SJSA1 (cell line): ENCODE data around the gene IDH3A. TPM values are rescaled to one million over a fixed set of nuclear protein-coding genes. Genes with fewer than 3 reads are reported as not detected.
A peak's percentile ranks its signal among the peaks of the same experiment; 100 is the strongest.

Experiments used
- DNase-seq, 2 experiments: peaks; one replicate each; pipeline ENCODE4 v3.0.0-alpha.2; 2015 to 2020; ENCODE audit warnings: low spot score in 2 of 2, low read depth in 1 of 2
- H3K27ac ChIP-seq: fragments of 250-450 bp; sonication (Bioruptor Pico); 2 replicates; pipeline ENCODE4 v1.5.1; 2020; ENCODE audit warnings: mild to moderate bottlenecking, moderate library complexity
- H3K27me3 ChIP-seq: fragments of 250-450 bp; sonication (Bioruptor Pico); replicated peaks from 2 replicates; pipeline ENCODE4 v1.5.1; 2020; ENCODE audit warnings: mild to moderate bottlenecking, moderate library complexity
- H3K36me3 ChIP-seq: fragments of 250-450 bp; sonication (Bioruptor Pico); 2 replicates; pipeline ENCODE4 v1.5.1; 2020; ENCODE audit warnings: mild to moderate bottlenecking
- H3K4me1 ChIP-seq: fragments of 250-450 bp; sonication (Bioruptor Pico); replicated peaks from 2 replicates; pipeline ENCODE4 v1.6.1; 2021; ENCODE audit warnings: mild to moderate bottlenecking
- H3K4me3 ChIP-seq: fragments of 250-450 bp; sonication (Bioruptor Pico); 2 replicates; pipeline ENCODE4 v1.5.1; 2020; ENCODE audit warnings: mild to moderate bottlenecking
- H3K9me3 ChIP-seq: fragments of 250-450 bp; sonication (Bioruptor Pico); replicated peaks from 2 replicates; pipeline ENCODE4 v1.5.1; 2020; ENCODE audit warnings: mild to moderate bottlenecking
- total RNA-seq: library from RNA; depleted of rRNA; stranded (reverse); fragments of >200 nt; shearing (Covaris generic); gene quantifications from 2 replicates; pipeline ENCODE4 v1.2.3, GENCODE V29; 2014

IDH3A gene
- total RNA-seq, 1 experiment from 2014 or later: 64.6 TPM

DNA sequence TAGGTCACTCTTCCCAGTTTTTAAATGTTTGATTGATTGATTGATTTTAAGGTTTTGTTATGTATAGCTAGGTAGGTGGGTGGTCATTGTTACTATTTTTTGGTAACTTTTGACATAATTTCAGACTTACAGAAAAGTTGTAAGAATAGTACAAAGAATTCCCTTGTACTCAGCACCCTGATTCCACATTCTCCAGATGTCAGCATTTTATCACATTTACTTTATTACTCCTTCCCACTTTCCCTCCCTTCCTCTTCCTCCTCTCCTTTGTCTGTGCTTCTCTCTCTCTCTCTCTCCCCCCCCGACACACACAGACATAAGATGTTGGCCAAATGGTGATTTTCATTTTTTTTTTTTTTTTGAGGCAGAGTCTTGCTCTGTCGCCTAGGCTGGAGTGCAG, 14.8 kb downstream of the IDH3A start:
- Histone ChIP-seq H3K27ac (no peak overlapping the region), H3K4me3 (no peak overlapping the region), H3K36me3 (peaks cover 70% of the 10 kb centered on the region), H3K27me3 (no peaks in the 10 kb centered on the region), H3K9me3 (no peaks in the 10 kb centered on the region), H3K4me1 (no peaks in the 10 kb centered on the region)
- DNase-seq: no peak

DNA sequence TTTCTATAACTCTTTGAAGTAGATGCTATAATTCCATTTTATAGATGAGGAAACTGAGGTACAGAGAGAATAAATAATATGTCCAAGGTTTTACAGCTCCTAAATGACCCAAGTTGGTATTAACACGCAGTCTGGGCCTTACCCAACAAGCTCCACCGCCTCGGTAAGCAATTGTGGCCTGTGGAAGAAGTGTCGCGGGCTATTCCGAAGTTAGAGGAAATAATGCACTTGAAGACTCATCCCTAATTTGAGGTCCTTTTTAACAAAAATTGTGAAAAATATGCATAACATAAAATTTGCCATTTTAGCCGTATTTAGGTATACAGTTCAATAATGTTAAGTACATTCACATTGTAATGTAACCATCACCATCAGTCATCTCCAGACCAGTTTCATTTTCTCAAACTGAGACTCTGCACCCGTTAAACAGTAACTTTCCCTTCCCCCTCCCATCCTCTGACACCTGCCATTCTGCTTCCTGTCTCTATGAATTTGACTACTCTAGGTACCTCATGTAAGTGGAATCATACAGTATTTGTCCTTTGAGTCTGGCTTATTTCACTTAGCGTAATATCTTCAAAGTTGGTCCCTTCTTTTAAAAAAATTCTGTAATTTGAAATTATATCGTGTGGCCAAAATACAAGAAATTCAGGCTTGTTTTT, 18.2 kb downstream of the IDH3A start:
- no peaks in the 10 kb centered on the region for H3K4me1 ChIP-seq
- H3K9me3 ChIP-seq: no peaks in the 10 kb centered on the region
- no peak overlapping the region for H3K4me3 ChIP-seq
- no peaks in the 10 kb centered on the region for H3K27me3 ChIP-seq
- H3K36me3 ChIP-seq: peaks cover 68% of the 10 kb centered on the region
- H3K27ac ChIP-seq: no peak overlapping the region
- DNase-seq: no peak

DNA sequence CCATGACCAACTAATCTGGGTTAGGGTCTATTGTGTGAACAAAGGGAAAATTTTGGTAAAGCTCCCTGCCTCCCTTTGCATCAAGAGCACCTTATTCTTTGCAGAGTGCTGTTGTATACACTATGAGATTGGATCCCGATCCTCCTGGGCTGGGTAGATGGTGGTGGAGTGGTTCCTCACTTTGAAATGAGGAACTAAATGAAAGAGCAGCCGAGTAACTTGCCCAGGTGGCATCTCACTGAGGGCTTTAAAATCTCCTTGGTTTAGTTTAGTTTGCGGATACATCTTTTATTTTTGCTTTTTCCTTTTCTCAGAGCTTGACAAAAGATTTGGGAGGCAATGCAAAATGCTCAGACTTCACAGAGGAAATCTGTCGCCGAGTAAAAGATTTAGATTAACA, 19.4 kb downstream of the IDH3A start:
- Histone ChIP-seq H3K27me3 (no peaks in the 10 kb centered on the region), H3K4me3 (no peak overlapping the region), H3K9me3 (no peaks in the 10 kb centered on the region), H3K27ac (no peak overlapping the region), H3K4me1 (no peaks in the 10 kb centered on the region), H3K36me3 (peaks cover 67% of the 10 kb centered on the region)
- DNase-seq: no peak

DNA sequence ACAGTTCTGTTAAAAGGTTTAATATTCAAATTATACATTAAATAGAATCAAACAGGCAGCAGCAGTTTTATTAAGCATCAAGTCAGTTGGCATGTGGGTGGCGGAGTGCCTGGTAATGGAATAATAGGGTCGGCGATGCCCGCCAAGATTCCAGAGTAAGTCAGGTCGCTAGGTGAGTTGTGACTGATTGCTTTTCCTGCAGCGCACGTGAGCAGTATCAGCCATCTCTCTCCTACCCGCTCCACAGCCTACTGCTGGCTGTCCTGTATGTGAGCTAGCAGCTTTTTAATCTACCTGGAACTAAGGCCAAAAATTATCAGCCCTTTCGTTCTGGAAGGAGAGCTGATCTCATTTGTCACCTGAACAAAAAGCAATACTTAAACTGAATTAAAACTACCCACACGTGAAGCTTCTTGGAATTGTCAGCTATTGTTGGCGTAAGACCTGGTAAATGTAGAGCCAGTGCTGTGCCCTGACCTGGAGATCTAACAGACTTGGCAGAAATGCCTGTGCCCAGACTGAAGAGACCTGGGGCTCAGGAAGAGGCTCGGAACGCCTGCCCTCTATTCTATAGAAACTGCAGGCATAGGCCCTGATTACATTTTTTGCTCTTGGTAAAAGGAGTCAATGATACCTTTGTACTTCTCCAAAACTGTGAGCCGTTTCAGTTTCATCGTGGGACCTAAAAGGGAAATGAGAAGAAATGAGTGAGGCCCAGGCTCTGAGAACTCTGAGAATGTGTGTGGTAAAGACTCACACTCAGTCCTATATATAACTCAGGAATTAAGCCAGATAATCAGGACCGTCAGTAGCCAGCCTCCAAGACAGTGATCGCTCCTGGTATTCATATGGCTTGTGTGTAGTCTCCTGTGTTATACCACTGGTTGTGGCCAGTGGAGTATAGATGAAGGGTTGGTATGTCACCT, 21.9 kb downstream of the IDH3A start:
- Histone ChIP-seq H3K27me3 (no peaks in the 10 kb centered on the region), H3K4me3 (no peak overlapping the region), H3K27ac (no peak overlapping the region), H3K4me1 (no peaks in the 10 kb centered on the region), H3K9me3 (no peaks in the 10 kb centered on the region), H3K36me3 (peaks cover 49% of the 10 kb centered on the region)
- DNase-seq: no peak

DNA sequence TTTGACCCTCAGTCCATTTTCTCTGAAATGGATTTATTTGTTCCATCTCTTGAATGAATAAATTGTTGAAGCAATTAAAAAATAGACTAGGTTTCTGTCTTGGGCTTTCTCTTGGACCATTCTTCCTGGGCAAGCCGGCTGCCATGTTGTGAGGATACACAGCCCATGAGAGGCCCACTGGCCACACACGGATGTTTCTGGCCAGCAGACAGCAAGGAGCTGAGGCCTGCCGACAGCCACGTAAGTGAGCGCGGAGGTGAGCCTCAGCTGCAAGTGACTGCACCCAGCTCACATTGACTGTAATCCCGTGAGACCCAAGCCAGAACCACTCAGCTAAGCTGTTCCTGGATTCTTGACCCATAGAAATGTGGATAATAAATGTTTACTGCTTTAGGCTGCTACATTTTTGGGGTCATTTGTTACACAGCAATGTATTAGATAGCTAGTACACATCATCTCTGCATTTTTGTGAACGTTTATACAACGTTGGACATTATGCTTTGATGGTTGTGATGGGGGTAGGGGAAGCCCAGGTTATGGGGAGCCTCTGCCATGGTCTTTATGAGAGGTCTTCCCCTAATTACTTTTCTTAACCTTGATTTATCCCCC, 22.8 kb downstream of the IDH3A start:
- Histone ChIP-seq H3K4me3 (no peak overlapping the region), H3K36me3 (peaks cover 41% of the 10 kb centered on the region), H3K4me1 (no peaks in the 10 kb centered on the region), H3K9me3 (no peaks in the 10 kb centered on the region), H3K27me3 (0 out of 2 replicates have a peak, but pooled peaks cover under 1% of the 10 kb centered on the region), H3K27ac (no peak overlapping the region)
- DNase-seq: no peak

DNA sequence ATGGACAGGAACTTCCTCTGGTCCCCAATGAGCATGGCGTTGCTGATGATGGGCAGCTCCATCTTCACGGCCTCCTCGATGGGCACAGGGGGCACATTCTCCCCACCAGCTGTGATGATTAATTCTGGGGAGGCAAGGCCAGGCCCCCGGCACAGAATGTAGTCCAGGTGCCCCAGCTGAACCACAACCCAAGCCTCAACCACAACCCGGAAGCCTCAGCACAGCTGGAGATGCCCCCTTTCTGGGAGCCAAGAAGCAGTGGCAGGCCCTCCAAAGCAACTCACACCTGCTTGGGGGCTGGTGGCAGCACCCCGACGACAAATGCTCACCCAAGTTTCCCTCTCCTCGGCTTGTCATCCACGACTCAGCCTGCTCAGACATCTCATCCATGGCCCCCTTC, 25.2 kb downstream of the IDH3A start:
- H3K27ac ChIP-seq: no peak overlapping the region

DNA sequence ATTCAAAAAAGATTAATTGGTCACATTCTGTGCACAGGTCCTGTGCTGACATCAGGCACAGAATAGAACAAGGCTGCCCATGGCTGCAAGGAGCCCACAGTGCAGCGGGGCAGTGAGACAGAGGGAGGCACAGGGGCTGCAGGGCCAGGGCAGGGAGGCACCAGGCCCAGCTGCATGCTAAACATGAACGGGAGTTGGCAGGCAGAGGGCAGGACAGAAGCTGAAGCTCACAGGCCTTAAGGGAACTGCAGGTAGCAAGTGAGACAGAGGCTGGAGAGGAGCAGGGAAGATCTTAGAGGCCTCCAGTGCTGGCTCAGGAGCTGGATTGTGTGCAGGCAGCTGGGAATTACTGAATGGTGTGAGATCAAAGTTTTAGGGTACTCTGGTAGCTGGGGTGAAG, 26.2 kb downstream of the IDH3A start:
- H3K36me3 ChIP-seq: peaks cover 22% of the 10 kb centered on the region
- no peaks in the 10 kb centered on the region for H3K4me1 ChIP-seq
- no peak for DNase-seq
- no peak overlapping the region for H3K4me3 ChIP-seq
- H3K27me3 ChIP-seq: 0 out of 2 replicates have a peak, but pooled peaks cover 3% of the 10 kb centered on the region
- H3K9me3 ChIP-seq: no peaks in the 10 kb centered on the region
- H3K27ac ChIP-seq: no peak overlapping the region

More for the DNA sequence above, 25.2 kb downstream of the IDH3A start:
- Histone ChIP-seq H3K4me1 (no peaks in the 10 kb centered on the region), H3K27me3 (0 out of 2 replicates have a peak, but pooled peaks cover 3% of the 10 kb centered on the region), H3K9me3 (no peaks in the 10 kb centered on the region), H3K36me3 (peaks cover 26% of the 10 kb centered on the region), H3K4me3 (no peak overlapping the region)
- DNase-seq: no peak

DNA sequence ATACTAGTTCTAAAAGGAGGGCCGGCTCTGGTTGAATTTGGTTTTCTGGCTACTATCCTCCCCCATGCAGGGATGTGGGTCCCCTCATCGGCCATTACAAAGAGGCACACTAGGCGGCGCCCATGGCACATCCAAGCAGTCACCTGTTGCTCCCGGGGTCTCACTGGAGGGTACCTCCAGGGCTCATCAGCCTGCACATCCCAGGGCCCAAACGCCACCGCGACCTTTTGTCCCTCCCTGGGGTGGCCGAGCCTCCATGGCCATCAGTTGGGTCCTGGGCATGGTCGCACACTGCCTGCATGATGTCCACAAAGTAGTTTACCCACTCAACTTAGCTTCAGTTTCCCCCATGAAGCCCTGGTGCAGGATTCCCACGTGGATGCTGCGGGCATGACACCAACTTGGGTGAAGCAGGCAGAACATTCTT, 28.3 kb downstream of the IDH3A start:
- Histone ChIP-seq H3K4me3 (no peak overlapping the region), H3K27ac (no peak overlapping the region)
- peak in 1 of 2 experiments; percentile 28 for DNase-seq

DNA sequence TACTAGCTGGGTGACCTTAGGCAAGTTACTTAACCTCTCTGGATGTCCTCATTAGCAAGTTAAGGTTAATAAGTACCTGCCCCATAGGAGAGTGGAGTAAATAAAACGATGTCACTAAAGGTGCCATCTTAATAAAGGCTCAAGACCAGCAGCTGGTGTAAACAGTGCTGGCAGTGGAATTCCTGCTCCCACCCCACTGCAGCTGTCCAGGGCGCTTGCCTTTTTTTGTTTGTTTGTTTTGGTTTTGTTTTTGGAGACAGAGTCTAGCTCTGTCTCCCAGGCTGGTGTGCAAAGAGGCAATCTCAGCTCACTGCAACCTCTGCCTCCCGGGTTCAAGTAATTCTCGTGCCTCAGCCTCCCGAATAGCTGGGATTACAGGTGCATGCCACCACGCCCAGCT, 28.9 kb downstream of the IDH3A start:
- no peaks in the 10 kb centered on the region for H3K9me3 ChIP-seq
- H3K4me1 ChIP-seq: no peaks in the 10 kb centered on the region
- H3K36me3 ChIP-seq: no peaks in the 10 kb centered on the region
- H3K27me3 ChIP-seq: 0 out of 2 replicates have a peak, but pooled peaks cover 3% of the 10 kb centered on the region
- no peak overlapping the region for H3K4me3 ChIP-seq
- no peak for DNase-seq
- H3K27ac ChIP-seq: no peak overlapping the region

More for the DNA sequence above, 28.3 kb downstream of the IDH3A start:
- Histone ChIP-seq H3K9me3 (no peaks in the 10 kb centered on the region), H3K4me1 (no peaks in the 10 kb centered on the region), H3K27me3 (0 out of 2 replicates have a peak, but pooled peaks cover 3% of the 10 kb centered on the region), H3K36me3 (peaks cover 1% of the 10 kb centered on the region; the same call in 1 of the 2 replicates)

DNA sequence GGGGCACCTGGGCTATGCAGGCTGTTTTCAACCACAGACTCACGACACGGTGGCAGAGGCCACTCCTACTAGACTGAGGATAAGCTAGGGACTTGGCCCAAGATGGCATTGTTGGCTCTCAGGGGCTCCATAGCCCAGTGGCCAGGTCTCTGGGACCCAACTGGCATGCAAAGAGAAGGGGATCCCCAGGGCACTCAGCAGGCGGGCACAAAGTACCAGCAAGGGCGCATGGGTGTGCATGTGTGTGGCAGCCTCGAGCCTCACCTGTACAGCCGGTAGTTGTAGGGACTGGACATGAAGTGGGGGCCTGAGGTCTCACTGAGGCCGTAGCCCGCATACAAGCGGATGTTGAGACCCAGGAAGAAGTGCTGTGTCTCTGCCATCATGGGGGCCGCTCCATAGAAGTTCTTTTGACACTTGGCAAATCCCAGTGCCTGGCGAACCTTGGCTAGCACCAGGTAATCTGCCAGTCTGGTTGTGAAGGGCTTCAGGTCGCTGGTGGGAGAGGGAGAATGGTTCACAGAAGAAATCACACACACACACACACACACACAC, 30.2 kb downstream of the IDH3A start:
- Histone ChIP-seq H3K36me3 (no peaks in the 10 kb centered on the region), H3K4me3 (no peak overlapping the region), H3K4me1 (no peaks in the 10 kb centered on the region), H3K27me3 (0 out of 2 replicates have a peak, but pooled peaks cover 3% of the 10 kb centered on the region), H3K9me3 (no peaks in the 10 kb centered on the region), H3K27ac (no peak overlapping the region)
- DNase-seq: no peak

DNA sequence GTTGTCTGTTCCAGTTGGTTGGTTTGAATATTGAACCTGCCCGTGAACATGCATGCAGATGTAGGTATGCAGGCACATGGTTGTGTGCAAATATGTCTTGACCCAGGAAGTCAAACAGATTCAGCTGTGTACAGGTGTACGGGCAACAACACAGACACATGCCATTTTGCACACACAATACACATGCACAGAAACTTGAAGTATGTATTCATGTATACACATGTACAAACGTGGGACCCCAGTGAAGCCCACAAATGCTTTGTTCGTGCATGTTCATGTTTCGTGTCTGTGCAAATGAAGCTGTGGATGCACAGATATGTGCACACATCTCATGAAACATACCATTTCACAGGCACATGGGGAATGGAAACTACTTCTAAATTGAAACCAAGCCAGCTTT, 30.7 kb downstream of the IDH3A start:
- H3K27ac ChIP-seq: no peak overlapping the region
- DNase-seq: no peak
- H3K9me3 ChIP-seq: no peaks in the 10 kb centered on the region
- no peaks in the 10 kb centered on the region for H3K4me1 ChIP-seq
- H3K4me3 ChIP-seq: no peak overlapping the region
- 0 out of 2 replicates have a peak, but pooled peaks cover 3% of the 10 kb centered on the region for H3K27me3 ChIP-seq
- no peaks in the 10 kb centered on the region for H3K36me3 ChIP-seq

DNA sequence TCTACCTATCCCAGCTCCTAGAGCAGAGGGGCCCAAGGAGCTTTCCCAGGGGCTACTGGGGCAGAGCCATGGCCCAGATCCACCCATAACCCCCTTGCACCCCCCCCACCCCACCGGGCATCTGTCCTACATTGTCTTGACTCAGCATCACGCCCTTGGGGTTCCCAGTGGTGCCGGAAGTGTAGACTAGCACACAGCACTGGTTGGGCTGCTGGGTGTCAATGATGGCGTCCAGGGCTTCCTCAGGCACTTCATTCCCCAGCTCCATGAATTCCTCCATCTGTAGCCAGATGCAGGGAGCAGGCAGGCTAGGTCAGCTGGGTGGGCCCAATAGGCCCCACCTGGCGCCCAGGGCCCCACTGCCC, 33.2 kb downstream of the IDH3A start:
- Histone ChIP-seq H3K9me3 (no peaks in the 10 kb centered on the region), H3K27me3 (no peaks in the 10 kb centered on the region), H3K4me3 (no peak overlapping the region), H3K4me1 (no peaks in the 10 kb centered on the region), H3K27ac (no peak overlapping the region), H3K36me3 (no peaks in the 10 kb centered on the region)
- DNase-seq: peak in 1 of 2 experiments; percentile 24

DNA sequence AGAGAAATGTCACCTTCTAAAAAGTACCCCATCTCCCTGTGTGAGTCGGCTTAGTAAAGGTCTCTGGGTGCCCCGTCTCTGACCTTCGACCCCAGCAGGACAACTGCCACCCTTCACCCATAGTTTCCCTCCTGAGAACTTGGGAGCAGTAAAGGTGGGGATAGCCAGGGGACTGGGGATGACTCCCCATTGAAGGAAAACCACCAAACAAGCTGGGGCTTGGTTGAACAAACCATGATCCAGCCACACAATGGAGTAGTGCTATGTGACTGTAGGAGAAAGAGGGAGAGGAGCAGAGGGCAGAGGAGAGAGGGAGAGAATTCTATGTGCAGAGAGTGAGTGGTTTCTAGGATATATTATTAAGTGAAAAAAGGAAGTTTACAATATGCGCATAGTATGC, 33.7 kb downstream of the IDH3A start:
- Histone ChIP-seq H3K9me3 (no peaks in the 10 kb centered on the region), H3K27me3 (no peaks in the 10 kb centered on the region), H3K4me1 (no peaks in the 10 kb centered on the region), H3K4me3 (no peak overlapping the region), H3K36me3 (no peaks in the 10 kb centered on the region), H3K27ac (no peak overlapping the region)
- DNase-seq: no peak
